SK-N-SH treated with all-trans-retinoic acid at 6 μM for 48 hours (cell line): ENCODE results near the gene EDEM2.

Experiments used
- ARNTL ChIP-seq: fragments of 450-650 bp; formaldehyde crosslinking; IDR thresholded peaks from 2 replicates; pipeline ENCODE4 v1.5.0; 2020; ENCODE audit warnings: low read depth, mild to moderate bottlenecking, moderate library complexity, borderline replicate concordance
- BACH2 ChIP-seq: fragments of 250-450 bp; sonication (Bioruptor Pico); IDR thresholded peaks from 2 replicates; pipeline ENCODE4 v1.9.0; 2021; ENCODE audit warnings: mild to moderate bottlenecking, borderline replicate concordance
- CREB5 ChIP-seq: fragments of 250-450 bp; sonication (Bioruptor Pico); IDR thresholded peaks from 2 replicates; pipeline ENCODE4 v1.5.1; 2020; ENCODE audit warnings: low read depth, mild to moderate bottlenecking, moderate library complexity
- CSDC2 ChIP-seq: fragments of 250-450 bp; sonication (Bioruptor Pico); IDR thresholded peaks from 2 replicates; pipeline ENCODE4 v1.5.0; 2020; ENCODE audit warnings: mild to moderate bottlenecking, moderate library complexity
- ESRRG ChIP-seq: fragments of 250-450 bp; sonication (Bioruptor Pico); IDR thresholded peaks from 2 replicates; pipeline ENCODE4 v1.6.1; 2021; ENCODE audit warnings: mild to moderate bottlenecking
- OSR1 ChIP-seq: fragments of 250-450 bp; sonication (Bioruptor Pico); IDR thresholded peaks from 2 replicates; pipeline ENCODE4 v1.8.0; 2022; ENCODE audit warnings: moderate library complexity, mild to moderate bottlenecking, inconsistent platforms
- PPARA ChIP-seq: fragments of 250-450 bp; sonication (Bioruptor Pico); IDR thresholded peaks from 2 replicates; pipeline ENCODE4 v1.5.0; 2020; ENCODE audit warnings: mild to moderate bottlenecking, borderline replicate concordance
- TCF4 ChIP-seq: fragments of 250-450 bp; sonication (Bioruptor Pico); IDR thresholded peaks from 2 replicates; pipeline ENCODE4 v1.8.0; 2021; ENCODE audit warnings: mild to moderate bottlenecking, moderate library complexity, borderline replicate concordance
- ZFP3 ChIP-seq: fragments of 250-450 bp; sonication (Bioruptor Pico); IDR thresholded peaks from 2 replicates; pipeline ENCODE4 v1.5.0; 2020; ENCODE audit warnings: mild to moderate bottlenecking, moderate library complexity
- ZFP30 ChIP-seq: fragments of 450-650 bp; formaldehyde crosslinking; IDR thresholded peaks from 2 replicates; pipeline ENCODE4 v1.5.0; 2022; ENCODE audit warnings: mild to moderate bottlenecking, moderate library complexity
- ZNF8 ChIP-seq: fragments of 450-650 bp; formaldehyde crosslinking; IDR thresholded peaks from 2 replicates; pipeline ENCODE4 v1.5.0; 2020; ENCODE audit warnings: mild to moderate bottlenecking, moderate library complexity

GRCh38 chr20:35187584-35188190 is 40.6 kb upstream of the EDEM2 start:
- TF ChIP-seq OSR1 (no peak), ARNTL (CRISPR knock-in tag) (no peak), ZNF8 (CRISPR knock-in tag) (no peak), CREB5 (CRISPR knock-in tag) (no peak), PPARA (CRISPR knock-in tag) (no peak), ZFP30 (no peak), ESRRG (CRISPR knock-in tag) (no peak), CSDC2 (no peak), BACH2 (CRISPR knock-in tag) (no peak), TCF4 (no peak), ZFP3 (no peak)
